Measurements from ENCODE around the gene BMP7. TPM values are rescaled to one million over a fixed set of nuclear protein-coding genes. Genes with fewer than 3 reads are reported as not detected.

BMP7 gene
- total RNA-seq, 2 experiments from 2014 or later = 2.2 to 94.2 TPM

DNA sequence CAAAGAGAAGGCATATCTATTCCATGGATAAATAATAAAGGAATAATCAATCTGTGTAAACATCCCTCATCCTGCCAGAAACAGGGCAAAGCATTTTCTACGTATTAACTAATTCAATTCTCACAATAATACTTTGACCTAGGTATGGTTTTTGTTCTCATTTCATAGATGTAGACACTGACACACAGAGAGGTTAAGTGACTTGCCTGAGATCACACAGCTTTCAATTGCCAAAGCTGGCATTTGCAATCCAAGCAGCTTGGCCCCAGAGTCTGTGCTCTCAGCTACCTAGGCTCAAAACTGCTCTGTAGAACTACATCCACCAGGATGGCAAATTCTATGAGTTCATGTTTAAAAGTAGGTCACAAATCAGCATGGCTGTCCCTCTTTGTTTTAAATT lies 124.9 kb downstream of the BMP7 start:
- no peaks in the 10 kb centered on the region for H3K4me1 ChIP-seq (ENCODE audit: insufficient read depth, low read length, poor library complexity, severe bottlenecking)
- no TSS peak for BruUV-seq (replicated peaks)
- POLR2A ChIA-PET = interaction anchor here (0.6 to 1.5 kb wide), 3 partner anchors 22 to 366 kb away, joined by 3 to 4 read pairs (median 4); no protein-coding TSS in a partner anchor

DNA sequence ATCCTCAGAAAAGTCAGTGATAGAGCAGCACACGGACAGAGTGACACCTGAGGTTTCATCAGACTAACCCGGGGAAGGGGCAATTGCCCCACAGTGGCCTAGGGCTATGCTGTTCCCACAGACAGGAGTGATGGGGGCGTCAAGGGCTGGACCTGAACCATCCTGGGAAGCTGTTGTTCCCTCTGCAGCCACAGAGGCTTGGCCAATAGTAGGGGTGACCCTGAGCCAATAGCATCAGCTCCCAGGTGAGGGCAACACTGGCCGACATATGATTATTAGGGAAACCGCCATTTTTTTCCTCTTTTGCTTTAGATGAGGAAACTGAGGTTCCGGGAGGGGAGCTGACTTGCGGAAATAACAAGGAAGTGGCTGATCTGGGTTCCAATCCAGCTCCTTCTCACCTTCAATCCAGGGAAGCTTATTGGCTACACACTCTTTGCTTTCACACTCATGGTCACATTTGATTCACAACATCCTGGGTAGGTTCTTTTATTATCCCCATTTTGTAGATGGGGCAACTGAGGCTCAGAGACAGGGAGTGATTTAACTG lies 126.0 kb downstream of the BMP7 start:
- Histone ChIP-seq H3K27ac (ENCODE audit: low read depth, low read length, poor library complexity, severe bottlenecking) (no peak overlapping the region), H3K36me3 (ENCODE audit: insufficient read depth, low read length) (no peaks in the 10 kb centered on the region), H3K79me2 (ENCODE audit: insufficient read depth, low read depth, low read length) (no peaks in the 10 kb centered on the region), H3K9me3 (ENCODE audit: low read length) (no peaks in the 10 kb centered on the region), H3K4me1 (ENCODE audit: insufficient read depth, low read length, poor library complexity, severe bottlenecking) (no peaks in the 10 kb centered on the region), H2AFZ (ENCODE audit: low read length) (no peak overlapping the region), H3K9me2 (ENCODE audit: insufficient read depth, low read length) (no peaks in the 10 kb centered on the region), H3K4me3 (ENCODE audit: low read depth, low read length, poor library complexity, severe bottlenecking) (no peak overlapping the region), H4K20me1 (ENCODE audit: insufficient read depth, low read length) (no peaks in the 10 kb centered on the region), H3K4me2 (ENCODE audit: low read length) (no peak overlapping the region)
- DNase-seq (ENCODE audit: low spot score) = no peak
- ChIA-PET POLR2A (interaction anchor here (1.1 to 1.5 kb wide), 2 partner anchors 23 to 367 kb away, joined by 4 read pairs; no protein-coding TSS in a partner anchor), CTCF (ENCODE audit: unreplicated experiment) (no interaction called here)
- no peak for TF ChIP-seq EZH2phosphoT487 (IDR thresholded peaks at IDR 0.05; ENCODE audit: borderline replicate concordance, low read depth, low read length)
- TF ChIP-seq, protein P1, sequence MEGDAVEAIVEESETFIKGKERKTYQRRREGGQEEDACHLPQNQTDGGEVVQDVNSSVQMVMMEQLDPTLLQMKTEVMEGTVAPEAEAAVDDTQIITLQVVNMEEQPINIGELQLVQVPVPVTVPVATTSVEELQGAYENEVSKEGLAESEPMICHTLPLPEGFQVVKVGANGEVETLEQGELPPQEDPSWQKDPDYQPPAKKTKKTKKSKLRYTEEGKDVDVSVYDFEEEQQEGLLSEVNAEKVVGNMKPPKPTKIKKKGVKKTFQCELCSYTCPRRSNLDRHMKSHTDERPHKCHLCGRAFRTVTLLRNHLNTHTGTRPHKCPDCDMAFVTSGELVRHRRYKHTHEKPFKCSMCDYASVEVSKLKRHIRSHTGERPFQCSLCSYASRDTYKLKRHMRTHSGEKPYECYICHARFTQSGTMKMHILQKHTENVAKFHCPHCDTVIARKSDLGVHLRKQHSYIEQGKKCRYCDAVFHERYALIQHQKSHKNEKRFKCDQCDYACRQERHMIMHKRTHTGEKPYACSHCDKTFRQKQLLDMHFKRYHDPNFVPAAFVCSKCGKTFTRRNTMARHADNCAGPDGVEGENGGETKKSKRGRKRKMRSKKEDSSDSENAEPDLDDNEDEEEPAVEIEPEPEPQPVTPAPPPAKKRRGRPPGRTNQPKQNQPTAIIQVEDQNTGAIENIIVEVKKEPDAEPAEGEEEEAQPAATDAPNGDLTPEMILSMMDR (conservative IDR thresholded peaks at IDR 0.05; ENCODE audit: low read length) = no peak
- intact Hi-C loops (cut with micrococcal nuclease; ENCODE audit: unreplicated experiment) = no loop called here
- BruUV-seq (replicated peaks) = no TSS peak

More for the DNA sequence above, 124.9 kb downstream of the BMP7 start:
- Histone ChIP-seq H3K4me2 (ENCODE audit: low read length) (no peak overlapping the region), H3K27ac (ENCODE audit: low read depth, low read length, poor library complexity, severe bottlenecking) (no peak overlapping the region), H4K20me1 (ENCODE audit: insufficient read depth, low read length) (no peaks in the 10 kb centered on the region), H3K36me3 (ENCODE audit: insufficient read depth, low read length) (no peaks in the 10 kb centered on the region), H3K4me3 (ENCODE audit: low read depth, low read length, poor library complexity, severe bottlenecking) (no peak overlapping the region), H3K79me2 (ENCODE audit: insufficient read depth, low read depth, low read length) (no peaks in the 10 kb centered on the region), H3K9me3 (ENCODE audit: low read length) (no peaks in the 10 kb centered on the region), H3K9me2 (ENCODE audit: insufficient read depth, low read length) (no peaks in the 10 kb centered on the region), H2AFZ (ENCODE audit: low read length) (no peak overlapping the region)
- TF ChIP-seq EZH2phosphoT487 (IDR thresholded peaks at IDR 0.05; ENCODE audit: borderline replicate concordance, low read depth, low read length) = no peak
- TF ChIP-seq, protein P1 (conservative IDR thresholded peaks at IDR 0.05; ENCODE audit: low read length) = no peak
- no peak for DNase-seq (ENCODE audit: low spot score)
- CTCF ChIA-PET (ENCODE audit: unreplicated experiment) = no interaction called here
- intact Hi-C loops (cut with micrococcal nuclease; ENCODE audit: unreplicated experiment) = no loop called here

- Histone ChIP-seq H2AFZ (ENCODE audit: low read length) (no peak overlapping the region), H3K4me3 (ENCODE audit: low read depth, low read length, poor library complexity, severe bottlenecking) (no peak overlapping the region), H3K36me3 (ENCODE audit: insufficient read depth, low read length) (no peaks in the 10 kb centered on the region), H3K79me2 (ENCODE audit: insufficient read depth, low read depth, low read length) (no peaks in the 10 kb centered on the region), H4K20me1 (ENCODE audit: insufficient read depth, low read length) (no peaks in the 10 kb centered on the region), H3K4me1 (ENCODE audit: insufficient read depth, low read length, poor library complexity, severe bottlenecking) (no peaks in the 10 kb centered on the region), H3K9me3 (ENCODE audit: low read length) (no peaks in the 10 kb centered on the region), H3K4me2 (ENCODE audit: low read length) (no peak overlapping the region), H3K9me2 (ENCODE audit: insufficient read depth, low read length) (no peaks in the 10 kb centered on the region), H3K27ac (ENCODE audit: low read depth, low read length, poor library complexity, severe bottlenecking) (no peak overlapping the region)
- ChIA-PET CTCF (ENCODE audit: unreplicated experiment) (no interaction called here), POLR2A (no interaction called here)
- TF ChIP-seq EZH2phosphoT487 (IDR thresholded peaks at IDR 0.05; ENCODE audit: borderline replicate concordance, low read depth, low read length) = no peak
- TF ChIP-seq, protein P1 (conservative IDR thresholded peaks at IDR 0.05; ENCODE audit: low read length) = no peak
- intact Hi-C loops (cut with micrococcal nuclease; ENCODE audit: unreplicated experiment) = no loop called here
- DNase-seq (ENCODE audit: low spot score) = no peak
- no TSS peak for BruUV-seq (replicated peaks)
Measured at GRCh38 chr20:57139342-57140093, 126.9 kb downstream of the BMP7 start.

All from OCI-LY7 (cell line).